HG03460 (cell line): ENCODE results near the gene SMOC1.

Source experiments
- ATAC-seq: cut with Tn5 transposase; IDR thresholded peaks from one replicate; pipeline ENCODE4 v1.9.1; 2021; ENCODE audit not compliant: unreplicated experiment

Gene SMOC1

GRCh38 chr14:69937367-69938081, 58.3 kb downstream of the SMOC1 start:
- ATAC-seq = no peak

DNA sequence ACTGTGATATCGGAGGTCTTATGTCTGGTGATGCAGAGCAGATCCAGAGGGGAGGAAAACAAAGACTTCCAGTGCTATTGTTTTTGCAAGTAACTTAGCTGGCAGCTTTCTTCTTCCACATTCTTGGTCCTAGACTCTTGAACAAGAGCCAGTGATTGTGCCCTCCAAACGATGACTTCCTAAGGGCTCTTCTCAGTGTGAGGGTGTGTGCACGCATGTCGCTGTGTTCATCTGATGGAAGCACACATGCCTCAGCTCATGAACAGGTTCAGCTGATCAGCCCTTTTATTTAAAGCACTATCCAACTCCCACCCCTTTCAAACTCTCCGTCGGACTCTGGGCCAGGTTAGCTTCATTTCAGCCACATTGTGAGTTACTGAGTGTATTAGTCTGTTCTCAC, 59.5 kb downstream of the SMOC1 start:
- ATAC-seq = no peak

- no peak for ATAC-seq
Measured at GRCh38 chr14:69941768-69942742, 62.8 kb downstream of the SMOC1 start.

DNA sequence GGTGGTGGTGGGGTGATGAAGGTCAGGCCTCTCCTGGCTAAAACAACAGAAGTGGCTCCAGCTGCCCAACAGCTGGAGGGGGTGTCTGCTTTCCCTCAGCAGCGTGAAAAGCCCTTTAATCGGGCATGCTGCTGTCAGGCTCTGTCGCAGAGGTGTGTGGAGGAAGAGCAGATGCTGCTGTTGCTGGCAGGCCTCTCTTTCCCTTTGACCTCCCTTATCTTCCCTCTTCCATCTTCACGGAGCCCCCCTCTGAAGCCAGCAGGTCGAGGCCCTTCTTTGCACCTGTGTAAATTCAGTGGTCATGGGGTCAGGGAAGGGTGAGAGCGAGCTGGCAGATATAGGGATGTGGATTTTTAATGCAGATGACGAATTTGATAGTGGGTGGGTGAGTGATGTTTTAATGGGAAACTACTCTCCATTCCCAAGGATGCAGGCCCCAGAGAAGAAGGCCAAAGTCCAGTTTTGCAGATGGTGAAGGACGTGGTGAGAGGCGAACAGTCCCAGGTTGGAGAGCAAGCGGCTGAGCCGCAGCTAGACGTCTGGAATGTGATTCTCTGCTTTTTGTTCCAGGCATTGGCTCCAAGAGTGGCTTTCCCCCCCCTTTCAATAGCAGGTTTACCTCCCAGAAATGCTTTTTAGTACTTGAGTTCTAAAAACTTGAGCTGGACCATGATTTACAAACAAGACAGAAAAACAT, 64.0 kb downstream of the SMOC1 start:
- ATAC-seq = no peak

GRCh38 chr14:69945347-69945746, 66.1 kb downstream of the SMOC1 start:
- no peak for ATAC-seq

DNA sequence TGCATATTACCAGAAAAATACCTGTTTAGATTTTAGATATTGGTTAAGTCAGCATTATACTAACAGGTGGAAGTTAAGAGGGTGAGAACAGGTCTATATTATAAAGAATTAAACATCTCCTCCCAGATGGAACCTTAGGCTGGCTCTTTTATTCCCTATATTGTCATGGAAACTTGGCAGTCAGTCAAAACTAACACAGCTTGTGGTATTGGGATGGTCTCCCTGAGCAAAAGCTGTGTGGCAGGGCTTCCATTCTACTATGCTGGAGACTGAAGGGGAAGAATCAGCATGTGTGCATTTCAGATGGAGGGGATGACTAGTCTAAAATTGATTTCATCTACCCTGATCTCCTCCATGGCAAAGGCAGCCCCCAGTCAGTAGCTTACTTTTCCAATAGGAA, 66.7 kb downstream of the SMOC1 start:
- no peak for ATAC-seq

DNA sequence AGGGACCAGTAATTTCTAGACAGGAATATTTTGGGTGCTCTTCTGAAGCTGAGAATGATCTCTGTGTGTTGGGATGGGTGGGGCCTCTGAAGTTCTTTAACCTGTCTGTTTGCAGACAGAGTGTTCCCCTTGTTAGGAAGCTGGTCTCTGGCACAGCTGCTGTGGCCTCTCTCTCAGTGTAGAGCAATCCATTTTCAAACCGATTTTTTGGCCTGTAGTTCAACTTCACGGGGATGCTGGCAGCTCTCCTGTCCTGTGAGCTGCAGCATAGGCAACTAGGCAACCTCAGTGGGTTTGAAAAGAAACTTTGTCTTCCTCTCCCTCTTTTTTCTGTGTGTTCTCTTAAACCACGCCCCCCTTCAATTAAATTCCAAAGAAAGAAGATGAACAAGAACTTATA, 69.1 kb downstream of the SMOC1 start:
- ATAC-seq = no peak

GRCh38 chr14:69951263-69951662, 72.0 kb downstream of the SMOC1 start:
- ATAC-seq = no peak

DNA sequence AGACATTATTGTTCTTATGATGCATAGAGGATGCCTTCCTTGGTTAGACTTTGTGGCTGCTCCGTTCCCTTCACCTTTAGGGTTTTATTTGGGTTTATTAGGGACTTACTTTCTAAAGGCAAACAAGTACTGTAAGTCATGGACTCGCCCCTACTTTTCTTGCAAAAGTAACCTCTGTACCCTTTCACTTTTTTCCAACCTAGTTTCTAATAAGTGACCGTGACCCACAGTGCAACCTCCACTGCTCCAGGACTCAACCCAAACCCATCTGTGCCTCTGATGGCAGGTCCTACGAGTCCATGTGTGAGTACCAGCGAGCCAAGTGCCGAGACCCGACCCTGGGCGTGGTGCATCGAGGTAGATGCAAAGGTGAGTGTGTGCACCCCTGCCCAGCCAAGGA, 72.7 kb downstream of the SMOC1 start:
- ATAC-seq = no peak

DNA sequence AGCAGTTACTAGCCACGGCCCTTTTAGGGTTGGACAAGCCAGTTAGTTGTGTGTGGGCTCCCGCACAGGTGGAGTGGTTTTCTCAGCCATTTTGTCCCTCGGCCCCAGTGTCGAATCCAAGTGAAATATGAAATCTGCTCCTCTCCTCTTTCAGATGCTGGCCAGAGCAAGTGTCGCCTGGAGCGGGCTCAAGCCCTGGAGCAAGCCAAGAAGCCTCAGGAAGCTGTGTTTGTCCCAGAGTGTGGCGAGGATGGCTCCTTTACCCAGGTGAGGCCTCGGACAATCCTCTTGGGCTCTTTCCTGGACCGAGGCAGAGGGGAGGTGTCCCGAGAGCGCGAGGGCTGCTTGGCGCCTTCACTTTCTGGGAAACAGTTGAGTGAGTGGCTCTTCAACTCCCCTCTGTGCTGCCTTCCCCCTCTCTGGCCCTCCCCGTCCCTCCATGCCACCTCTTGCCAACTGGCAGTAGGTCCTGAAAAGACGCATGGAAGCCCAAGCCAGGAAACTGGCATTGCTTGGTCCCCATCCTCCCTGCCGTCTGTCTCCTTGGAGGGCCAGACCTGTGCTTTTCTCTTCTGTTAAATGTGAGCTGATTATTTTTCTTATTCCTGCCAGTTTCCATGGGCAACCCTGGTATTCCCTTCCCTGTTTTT, 74.2 kb downstream of the SMOC1 start:
- ATAC-seq = no peak

DNA sequence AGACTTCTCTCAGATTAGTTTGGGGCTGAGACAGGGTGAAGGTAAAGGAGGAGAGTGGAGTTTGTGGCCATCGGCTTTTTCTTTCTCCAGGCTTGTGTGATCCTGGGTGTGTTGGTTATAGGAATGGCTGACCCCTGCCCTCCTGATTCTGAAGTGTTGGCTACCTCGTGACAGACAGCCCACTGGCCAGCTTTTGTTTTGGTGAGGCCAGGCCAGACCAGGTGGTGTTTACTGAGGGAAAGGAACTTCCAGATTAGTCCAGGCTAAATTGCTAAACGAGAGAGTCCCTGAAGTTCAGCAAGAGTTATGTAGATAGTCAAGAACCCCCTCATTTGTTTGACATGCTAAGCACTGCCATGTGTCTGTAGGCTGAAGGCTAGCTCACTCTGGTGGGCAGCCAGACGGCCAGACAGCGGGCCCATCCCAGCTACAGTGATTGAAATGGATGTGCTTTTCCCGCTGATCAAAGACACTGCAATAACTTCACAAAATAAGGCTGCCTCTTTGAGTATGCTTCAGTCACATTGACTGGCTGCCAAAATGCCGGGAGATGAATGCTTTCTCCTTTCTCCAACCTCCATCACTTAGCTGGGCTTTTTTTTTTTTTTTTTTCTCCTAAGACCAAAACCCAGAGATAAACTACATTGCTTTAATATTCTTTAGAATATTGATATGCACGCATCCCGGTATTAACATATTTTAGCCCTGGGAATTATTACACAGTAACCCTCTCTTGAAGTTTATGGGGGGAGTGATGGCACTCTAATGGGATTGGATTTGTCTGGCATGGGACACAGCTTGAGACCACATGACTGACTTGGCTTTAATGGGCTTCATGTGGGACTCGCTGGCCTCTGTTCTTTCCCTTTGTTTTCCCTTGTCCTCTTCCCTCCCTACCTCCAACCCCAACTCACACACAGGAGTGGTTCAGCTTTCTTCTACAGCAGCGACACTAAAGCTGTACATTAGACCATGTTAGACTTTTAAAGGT, 76.9 kb downstream of the SMOC1 start:
- no peak for ATAC-seq

- ATAC-seq = no peak
Measured at GRCh38 chr14:69956970-69957369, 77.8 kb downstream of the SMOC1 start.

DNA sequence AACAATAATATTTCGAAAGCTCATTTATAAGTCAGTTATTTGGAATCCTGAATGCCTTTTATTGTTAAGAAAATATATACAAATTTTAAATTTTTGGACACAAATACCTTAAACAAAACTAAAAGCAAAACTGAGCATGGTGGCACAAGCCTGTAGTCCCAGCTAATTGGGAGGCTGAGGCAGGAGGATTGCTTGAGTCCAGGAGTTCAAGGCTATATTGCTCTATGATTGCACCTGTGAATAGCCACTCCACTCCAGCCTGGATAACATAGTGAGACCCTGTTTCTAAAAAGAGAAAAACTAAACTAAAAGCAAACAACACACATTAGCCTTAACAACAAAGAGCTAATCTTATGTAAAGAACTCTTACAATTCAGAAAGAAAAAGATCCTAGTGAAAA, 78.8 kb downstream of the SMOC1 start:
- ATAC-seq = no peak

GRCh38 chr14:69959136-69959535, 79.9 kb downstream of the SMOC1 start:
- ATAC-seq = no peak

GRCh38 chr14:69960296-69960695, 81.1 kb downstream of the SMOC1 start:
- ATAC-seq = no peak

DNA sequence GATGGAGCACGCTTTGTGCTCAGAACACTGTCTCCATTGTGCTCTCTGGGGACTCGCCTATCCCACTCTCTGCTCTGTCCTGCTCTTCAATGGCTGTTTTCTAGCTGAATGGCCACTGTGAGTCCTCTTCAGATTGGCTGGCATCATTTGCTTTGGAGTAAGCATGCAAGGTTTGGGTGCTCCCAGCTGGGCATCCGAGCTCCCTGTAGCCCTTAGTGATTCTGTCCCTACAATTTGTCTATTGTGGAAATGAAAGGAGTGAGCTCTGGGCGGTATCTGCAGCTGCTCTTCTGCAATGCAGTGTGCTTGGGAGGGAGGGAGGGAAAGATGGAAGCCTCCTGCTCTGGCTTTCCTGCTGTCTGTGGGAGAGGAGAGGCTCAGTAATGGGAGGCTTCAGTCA, 84.8 kb downstream of the SMOC1 start:
- no peak for ATAC-seq

GRCh38 chr14:69964841-69965240, 85.6 kb downstream of the SMOC1 start:
- no peak for ATAC-seq

- ATAC-seq = no peak
Measured at GRCh38 chr14:69968132-69968531, 88.9 kb downstream of the SMOC1 start.

DNA sequence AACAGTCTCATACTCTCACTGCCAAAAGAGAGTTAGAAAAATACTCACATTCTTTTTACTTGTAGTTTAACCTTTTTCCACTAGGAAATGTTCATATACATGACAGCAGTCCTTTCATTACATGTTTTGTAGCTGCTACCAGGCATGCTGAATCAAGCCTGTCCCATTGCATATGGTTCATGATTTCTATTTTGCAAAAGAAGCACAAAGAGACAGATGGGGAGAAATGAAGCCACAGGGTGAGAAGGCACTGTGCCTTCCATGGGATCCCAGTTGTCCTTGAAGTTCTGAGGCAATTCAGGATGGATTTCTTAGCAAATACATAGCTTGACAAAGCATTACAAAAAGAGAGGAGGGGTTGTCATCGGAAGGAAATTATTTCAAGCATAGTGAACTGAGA, 89.5 kb downstream of the SMOC1 start:
- no peak for ATAC-seq

DNA sequence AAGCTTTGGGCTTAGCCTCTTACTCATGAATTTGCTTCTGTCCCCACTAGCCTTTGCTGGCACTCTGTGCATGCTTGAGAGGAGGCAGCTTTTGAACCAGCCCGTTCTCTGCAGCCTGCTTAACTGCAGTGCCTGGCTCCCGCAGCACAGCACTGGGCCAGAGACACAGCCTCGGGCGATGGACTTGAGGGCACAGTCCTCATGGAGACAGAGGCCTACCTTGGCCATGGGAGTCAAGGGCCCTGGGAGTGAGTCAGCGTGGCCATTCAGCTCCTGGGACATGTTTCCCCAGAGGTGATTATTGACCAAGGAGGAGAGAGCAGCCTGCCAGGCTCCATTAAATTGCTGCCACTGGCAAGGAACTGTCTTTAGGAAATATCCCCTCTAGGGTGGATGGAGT, 93.5 kb downstream of the SMOC1 start:
- no peak for ATAC-seq
